ENCODE measurements around the gene ADPRM. TPM values are rescaled to one million over a fixed set of nuclear protein-coding genes. Genes with fewer than 3 reads are reported as not detected.

Gene ADPRM
- polyA plus RNA-seq, 1 experiment: 15.1 TPM

GRCh38 chr17:10716218-10716617 lies 18.8 kb downstream of the ADPRM start:
- DNase-seq (ENCODE audit: low read depth, low spot score): no peak
- TF ChIP-seq, protein P1, sequence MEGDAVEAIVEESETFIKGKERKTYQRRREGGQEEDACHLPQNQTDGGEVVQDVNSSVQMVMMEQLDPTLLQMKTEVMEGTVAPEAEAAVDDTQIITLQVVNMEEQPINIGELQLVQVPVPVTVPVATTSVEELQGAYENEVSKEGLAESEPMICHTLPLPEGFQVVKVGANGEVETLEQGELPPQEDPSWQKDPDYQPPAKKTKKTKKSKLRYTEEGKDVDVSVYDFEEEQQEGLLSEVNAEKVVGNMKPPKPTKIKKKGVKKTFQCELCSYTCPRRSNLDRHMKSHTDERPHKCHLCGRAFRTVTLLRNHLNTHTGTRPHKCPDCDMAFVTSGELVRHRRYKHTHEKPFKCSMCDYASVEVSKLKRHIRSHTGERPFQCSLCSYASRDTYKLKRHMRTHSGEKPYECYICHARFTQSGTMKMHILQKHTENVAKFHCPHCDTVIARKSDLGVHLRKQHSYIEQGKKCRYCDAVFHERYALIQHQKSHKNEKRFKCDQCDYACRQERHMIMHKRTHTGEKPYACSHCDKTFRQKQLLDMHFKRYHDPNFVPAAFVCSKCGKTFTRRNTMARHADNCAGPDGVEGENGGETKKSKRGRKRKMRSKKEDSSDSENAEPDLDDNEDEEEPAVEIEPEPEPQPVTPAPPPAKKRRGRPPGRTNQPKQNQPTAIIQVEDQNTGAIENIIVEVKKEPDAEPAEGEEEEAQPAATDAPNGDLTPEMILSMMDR (IDR thresholded peaks at IDR 0.05; ENCODE audit: low read depth, low read length): no peak
- Histone ChIP-seq H3K27ac (ENCODE audit: low read depth, low read length) (no peak overlapping the region), H3K4me3 (ENCODE audit: low read depth, low read length) (no peak overlapping the region), H3K9me3 (ENCODE audit: control insufficient read depth, insufficient read depth, low read length) (no peaks in the 10 kb centered on the region), H3K27me3 (ENCODE audit: control insufficient read depth, insufficient read depth, low read length) (no peaks in the 10 kb centered on the region)
- ChIA-PET POLR2A (no interaction called here), CTCF (interaction anchor here (3.1 kb wide), 1 partner anchor 21 kb away, joined by 14 read pairs; no protein-coding TSS in a partner anchor)

- TF ChIP-seq, protein P1 (IDR thresholded peaks at IDR 0.05; ENCODE audit: low read depth, low read length): no peak
- ChIA-PET CTCF (interaction anchor here (0.6 to 3.1 kb wide), 3 partner anchors 19 to 101 kb away, joined by 3 to 14 read pairs (median 10); no protein-coding TSS in a partner anchor), POLR2A (no interaction called here)
- Histone ChIP-seq H3K9me3 (ENCODE audit: control insufficient read depth, insufficient read depth, low read length) (no peaks in the 10 kb centered on the region), H3K27me3 (ENCODE audit: control insufficient read depth, insufficient read depth, low read length) (no peaks in the 10 kb centered on the region), H3K27ac (ENCODE audit: low read depth, low read length) (no peak overlapping the region), H3K4me3 (ENCODE audit: low read depth, low read length) (no peak overlapping the region)
- no peak for DNase-seq (ENCODE audit: low read depth, low spot score)
Measured at GRCh38 chr17:10718547-10718946, 21.2 kb downstream of the ADPRM start.

DNA sequence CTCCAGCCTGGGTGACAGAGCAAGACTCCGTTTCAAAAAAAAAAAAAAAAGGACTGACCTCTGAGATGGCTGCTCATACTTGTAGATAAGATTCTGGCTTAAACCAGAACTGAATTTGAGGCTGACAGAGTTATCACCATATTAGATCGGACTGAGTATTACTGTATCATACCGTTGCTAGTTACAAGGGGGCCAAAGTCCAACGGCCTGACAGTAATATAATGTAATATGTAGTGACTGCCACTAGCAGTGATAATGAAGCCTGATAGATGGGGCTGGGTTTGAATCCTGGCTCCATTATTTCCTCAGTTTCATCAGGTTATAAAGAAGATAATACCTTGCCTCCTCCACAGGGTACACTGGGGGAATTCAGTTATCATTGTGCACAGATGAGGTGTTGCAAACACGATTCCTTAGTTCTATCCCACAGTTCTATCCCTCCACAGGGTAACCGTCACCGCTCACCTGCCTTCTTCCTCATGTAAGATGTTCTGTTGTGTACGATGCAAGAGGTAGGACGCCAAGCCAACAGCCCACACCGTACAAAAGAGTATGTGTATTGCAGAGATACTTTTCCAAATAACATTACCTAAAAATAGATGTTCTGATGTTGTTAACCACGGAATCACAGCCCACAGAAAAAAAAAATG lies 27.3 kb downstream of the ADPRM start:
- ChIA-PET POLR2A (no interaction called here), CTCF (no interaction called here)
- H3K27me3 ChIP-seq (ENCODE audit: control insufficient read depth, insufficient read depth, low read length): no peaks in the 10 kb centered on the region
- no peaks in the 10 kb centered on the region for H3K9me3 ChIP-seq (ENCODE audit: control insufficient read depth, insufficient read depth, low read length)
- TF ChIP-seq, protein P1 (IDR thresholded peaks at IDR 0.05; ENCODE audit: low read depth, low read length): no peak
- DNase-seq (ENCODE audit: low read depth, low spot score): no peak
- H3K27ac ChIP-seq (ENCODE audit: low read depth, low read length): no peak overlapping the region
- no peak overlapping the region for H3K4me3 ChIP-seq (ENCODE audit: low read depth, low read length)

DNA sequence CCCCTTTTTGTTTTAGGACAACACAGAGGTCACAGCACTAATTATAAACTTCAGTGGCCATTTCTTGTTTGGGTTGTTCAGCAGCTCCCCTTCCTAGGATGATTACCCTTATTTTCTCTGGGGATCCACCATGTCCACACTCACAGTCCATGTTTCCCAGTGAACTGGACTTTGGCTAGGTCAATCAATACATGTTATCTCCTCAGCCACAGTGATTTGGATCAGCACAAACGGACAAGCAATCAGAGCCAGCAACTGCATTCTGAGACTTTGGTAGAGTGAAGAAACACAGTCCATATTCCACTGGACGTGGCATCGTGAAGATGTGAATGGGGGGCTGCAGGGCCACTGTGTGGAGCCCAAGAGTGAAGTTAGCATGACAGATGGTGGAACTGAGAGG lies 27.9 kb downstream of the ADPRM start:
- no peak for DNase-seq (ENCODE audit: low read depth, low spot score)
- H3K27ac ChIP-seq (ENCODE audit: low read depth, low read length): no peak overlapping the region
- ChIA-PET POLR2A (no interaction called here), CTCF (no interaction called here)
- TF ChIP-seq, protein P1 (IDR thresholded peaks at IDR 0.05; ENCODE audit: low read depth, low read length): no peak
- no peaks in the 10 kb centered on the region for H3K9me3 ChIP-seq (ENCODE audit: control insufficient read depth, insufficient read depth, low read length)
- H3K27me3 ChIP-seq (ENCODE audit: control insufficient read depth, insufficient read depth, low read length): no peaks in the 10 kb centered on the region
- H3K4me3 ChIP-seq (ENCODE audit: low read depth, low read length): no peak overlapping the region

DNA sequence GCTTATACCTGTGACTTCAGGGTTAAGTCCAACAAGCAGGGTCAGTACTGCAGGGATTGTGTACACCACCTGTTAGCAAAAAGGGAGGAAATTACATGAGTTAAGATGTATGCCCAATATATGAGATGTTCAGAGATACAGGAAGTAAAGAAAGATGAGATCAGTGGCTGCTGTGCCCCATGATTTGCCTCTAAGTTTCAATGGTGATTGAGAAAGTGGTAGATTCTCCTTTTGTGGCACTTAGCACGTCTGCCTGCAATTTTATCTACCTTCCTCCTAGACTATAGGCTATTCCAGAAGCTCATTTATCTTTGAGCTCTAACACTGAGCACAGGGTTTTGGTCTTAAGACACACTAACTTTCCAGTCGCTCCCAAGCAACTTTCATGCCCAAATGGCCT lies 28.8 kb downstream of the ADPRM start:
- DNase-seq (ENCODE audit: low read depth, low spot score): no peak
- Histone ChIP-seq H3K27me3 (ENCODE audit: control insufficient read depth, insufficient read depth, low read length) (no peaks in the 10 kb centered on the region), H3K4me3 (ENCODE audit: low read depth, low read length) (no peak overlapping the region), H3K9me3 (ENCODE audit: control insufficient read depth, insufficient read depth, low read length) (no peaks in the 10 kb centered on the region), H3K27ac (ENCODE audit: low read depth, low read length) (no peak overlapping the region)
- TF ChIP-seq, protein P1 (IDR thresholded peaks at IDR 0.05; ENCODE audit: low read depth, low read length): no peak
- POLR2A ChIA-PET: no interaction called here
- CTCF ChIA-PET: no interaction called here
